ENCODE measurements around the gene SLC2A1.

DNA sequence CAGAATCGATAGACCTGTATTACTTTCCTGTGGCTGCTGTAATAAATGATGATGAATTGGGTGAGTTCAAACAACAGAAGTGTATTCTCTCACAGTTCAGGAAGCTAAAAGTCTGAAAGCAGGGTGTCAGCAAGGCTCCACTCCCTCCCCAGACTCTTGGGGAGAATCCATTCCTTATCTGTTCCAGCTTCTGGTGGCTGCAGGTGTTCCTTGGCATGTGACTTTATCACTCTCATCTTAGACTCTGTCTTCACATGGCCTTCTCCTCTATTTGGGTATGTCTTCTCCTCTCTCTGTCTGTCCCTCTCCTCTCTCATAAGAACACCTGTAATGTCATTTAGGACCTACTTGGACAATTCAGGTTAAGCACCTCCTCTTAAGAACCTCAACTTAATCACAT, 44.1 kb upstream of the SLC2A1 start:
- TF ChIP-seq, protein P1, sequence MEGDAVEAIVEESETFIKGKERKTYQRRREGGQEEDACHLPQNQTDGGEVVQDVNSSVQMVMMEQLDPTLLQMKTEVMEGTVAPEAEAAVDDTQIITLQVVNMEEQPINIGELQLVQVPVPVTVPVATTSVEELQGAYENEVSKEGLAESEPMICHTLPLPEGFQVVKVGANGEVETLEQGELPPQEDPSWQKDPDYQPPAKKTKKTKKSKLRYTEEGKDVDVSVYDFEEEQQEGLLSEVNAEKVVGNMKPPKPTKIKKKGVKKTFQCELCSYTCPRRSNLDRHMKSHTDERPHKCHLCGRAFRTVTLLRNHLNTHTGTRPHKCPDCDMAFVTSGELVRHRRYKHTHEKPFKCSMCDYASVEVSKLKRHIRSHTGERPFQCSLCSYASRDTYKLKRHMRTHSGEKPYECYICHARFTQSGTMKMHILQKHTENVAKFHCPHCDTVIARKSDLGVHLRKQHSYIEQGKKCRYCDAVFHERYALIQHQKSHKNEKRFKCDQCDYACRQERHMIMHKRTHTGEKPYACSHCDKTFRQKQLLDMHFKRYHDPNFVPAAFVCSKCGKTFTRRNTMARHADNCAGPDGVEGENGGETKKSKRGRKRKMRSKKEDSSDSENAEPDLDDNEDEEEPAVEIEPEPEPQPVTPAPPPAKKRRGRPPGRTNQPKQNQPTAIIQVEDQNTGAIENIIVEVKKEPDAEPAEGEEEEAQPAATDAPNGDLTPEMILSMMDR (IDR thresholded peaks at IDR 0.05; ENCODE audit: insufficient read depth, low read depth, low read length): no peak
- TF ChIP-seq EZH2 (IDR thresholded peaks at IDR 0.05; ENCODE audit: insufficient read depth, low read length): no peak
